Ishikawa (cell line): ENCODE data around the gene RHOB.

Experiments
- CEBPB ChIP-seq: IDR thresholded peaks from 2 replicates; pipeline ENCODE4 v1.6.1; 2012
- CREB1 ChIP-seq: IDR thresholded peaks from 2 replicates; pipeline ENCODE4 v1.6.1; 2012; ENCODE audit warnings: low read depth
- EGR1 ChIP-seq: IDR thresholded peaks from 2 replicates; pipeline ENCODE4 v1.6.1; 2012
- EP300 ChIP-seq: IDR thresholded peaks from 2 replicates; pipeline ENCODE4 v1.6.1; 2012; ENCODE audit warnings: borderline replicate concordance
- FOXM1 ChIP-seq: IDR thresholded peaks from 2 replicates; pipeline ENCODE4 v1.6.1; 2012; ENCODE audit warnings: low read depth, borderline replicate concordance
- MAX ChIP-seq: IDR thresholded peaks from 2 replicates; pipeline ENCODE4 v1.6.1; 2012
- NFIC ChIP-seq: IDR thresholded peaks from 2 replicates; pipeline ENCODE4 v1.6.1; 2012
- RAD21 ChIP-seq: IDR thresholded peaks from 2 replicates; pipeline ENCODE4 v1.6.1; 2012; ENCODE audit warnings: low read depth
- TAF1 ChIP-seq: IDR thresholded peaks from 2 replicates; pipeline ENCODE4 v1.6.1; 2012; ENCODE audit warnings: low read depth, mild to moderate bottlenecking
- TCF12 ChIP-seq: IDR thresholded peaks from 2 replicates; pipeline ENCODE4 v1.6.1; 2012; ENCODE audit warnings: low read depth
- TEAD4 ChIP-seq: IDR thresholded peaks from 2 replicates; pipeline ENCODE4 v1.6.1; 2012
- USF1 ChIP-seq: IDR thresholded peaks from 2 replicates; pipeline ENCODE4 v1.6.1; 2012
- YY1 ChIP-seq: IDR thresholded peaks from 2 replicates; pipeline ENCODE4 v1.6.1; 2012; ENCODE audit warnings: low read depth
- ZBTB7A ChIP-seq: IDR thresholded peaks from 2 replicates; pipeline ENCODE4 v1.6.1; 2012; ENCODE audit warnings: low read depth
- TF ChIP-seq, protein P1 (sequence below): IDR thresholded peaks from 2 replicates; pipeline ENCODE4 v1.6.1; 2012; ENCODE audit warnings: low read depth, mild to moderate bottlenecking

Gene RHOB

DNA sequence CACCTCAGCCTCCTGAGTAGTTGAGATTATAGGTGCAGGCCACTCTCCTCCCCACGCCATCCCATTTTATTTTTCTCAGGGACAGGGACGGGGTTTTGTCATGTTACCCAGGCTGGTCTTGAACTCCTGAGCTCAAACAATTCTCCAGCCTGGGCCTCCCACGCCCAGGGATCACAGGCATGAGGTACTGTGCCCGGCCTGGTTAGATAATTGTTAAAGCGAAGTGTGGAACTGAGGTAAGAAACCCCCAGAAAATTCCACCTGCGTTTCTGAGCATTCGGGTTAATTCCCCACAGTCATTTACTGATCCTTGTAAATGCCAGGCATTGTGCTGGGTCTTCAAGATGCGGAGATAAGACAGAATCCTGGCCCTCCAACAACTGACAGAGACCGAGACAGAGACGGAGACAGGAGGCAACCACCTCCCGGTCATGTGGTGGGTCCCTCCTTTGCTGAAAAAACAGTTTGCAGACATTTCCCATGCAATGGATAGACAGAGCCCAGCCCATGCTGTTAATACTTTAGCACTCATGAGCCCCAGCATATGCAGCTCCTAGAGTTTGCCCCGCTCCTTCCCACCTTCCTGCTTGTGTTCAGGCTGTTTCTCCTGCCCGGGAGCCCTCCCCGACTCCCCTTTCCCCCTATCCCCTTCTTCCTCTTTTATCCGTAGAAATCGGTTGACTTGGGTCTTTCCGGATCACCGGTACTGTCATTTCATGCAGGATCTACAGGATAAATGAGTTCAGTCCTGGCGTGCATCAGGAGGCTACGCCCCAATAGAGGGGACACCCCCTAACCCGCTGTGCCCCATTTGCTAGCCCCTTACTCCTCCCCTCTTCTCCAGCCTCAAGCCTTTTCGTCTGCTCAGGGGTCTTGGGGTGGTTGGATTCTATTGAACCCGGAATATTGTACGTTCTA is 1.6 kb upstream of the RHOB start:
- TF ChIP-seq TAF1 (no peak), RAD21 (no peak), MAX (no peak), EGR1 (no peak), TCF12 (no peak), CEBPB (no peak), EP300 (no peak)

GRCh38 chr2:20446255-20446916 is 488 bp upstream of the RHOB start:
- TF ChIP-seq YY1 (no peak), MAX (0 out of 2 replicates have a peak, but pooled peaks have one; percentile 1)

GRCh38 chr2:20447437-20448245 is 767 bp downstream of the RHOB start:
- TF ChIP-seq MAX = peak; percentile 2; the same call in 1 of the 2 replicates
- no peak for TF ChIP-seq CREB1

- no peak for TF ChIP-seq MAX
- no peak for TF ChIP-seq CEBPB
- no peak for TF ChIP-seq USF1
- TF ChIP-seq TAF1 = no peak
- TF ChIP-seq EP300 = no peak
- no peak for TF ChIP-seq NFIC
- TF ChIP-seq YY1 = no peak
- no peak for TF ChIP-seq ZBTB7A
These were observed 1.5 kb downstream of the RHOB start for GRCh38 chr2:20448246-20448976.

DNA sequence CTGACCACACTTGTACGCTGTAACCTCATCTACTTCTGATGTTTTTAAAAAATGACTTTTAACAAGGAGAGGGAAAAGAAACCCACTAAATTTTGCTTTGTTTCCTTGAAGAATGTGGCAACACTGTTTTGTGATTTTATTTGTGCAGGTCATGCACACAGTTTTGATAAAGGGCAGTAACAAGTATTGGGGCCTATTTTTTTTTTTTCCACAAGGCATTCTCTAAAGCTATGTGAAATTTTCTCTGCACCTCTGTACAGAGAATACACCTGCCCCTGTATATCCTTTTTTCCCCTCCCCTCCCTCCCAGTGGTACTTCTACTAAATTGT is 2.1 kb downstream of the RHOB start:
- TF ChIP-seq CEBPB (no peak), FOXM1 (no peak), YY1 (no peak), EGR1 (no peak), CREB1 (no peak)

DNA sequence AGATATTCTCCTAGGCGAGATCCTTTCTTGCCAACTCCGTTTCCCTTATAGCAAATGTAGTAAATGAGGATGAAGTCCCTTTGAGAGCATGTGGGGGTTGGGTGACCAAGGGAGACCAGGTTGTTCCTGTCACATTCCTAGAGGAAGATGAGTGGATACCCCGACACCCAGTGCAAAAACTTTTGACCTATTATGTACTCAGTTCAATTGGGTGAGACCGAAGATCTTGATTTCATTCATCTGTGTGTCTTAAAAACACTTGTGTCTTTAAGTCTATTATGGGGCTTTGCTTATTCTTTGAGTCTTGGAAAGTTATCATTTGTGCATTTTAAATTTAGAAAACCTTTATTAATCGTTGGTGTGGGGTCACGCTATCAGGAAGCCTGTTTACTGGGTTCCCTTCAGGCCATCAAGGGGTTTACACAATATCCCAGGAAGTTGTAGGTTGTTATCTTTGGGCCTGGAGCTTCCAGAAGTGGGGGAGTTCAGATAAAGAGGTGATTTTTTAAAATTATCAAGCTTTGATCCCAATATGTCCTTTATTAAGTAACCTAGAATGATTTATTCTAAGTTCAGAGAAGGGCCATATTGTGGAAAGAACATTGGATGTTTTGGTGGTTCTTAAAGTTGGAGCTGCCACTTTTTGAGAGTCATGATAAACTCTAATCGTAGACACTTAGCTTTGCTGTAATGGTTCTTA is 2.8 kb downstream of the RHOB start:
- TF ChIP-seq YY1 = no peak
- no peak for TF ChIP-seq TEAD4
- no peak for TF ChIP-seq CEBPB
- no peak for TF ChIP-seq NFIC
- no peak for TF ChIP-seq MAX
- no peak for TF ChIP-seq USF1
- TF ChIP-seq, protein P1, sequence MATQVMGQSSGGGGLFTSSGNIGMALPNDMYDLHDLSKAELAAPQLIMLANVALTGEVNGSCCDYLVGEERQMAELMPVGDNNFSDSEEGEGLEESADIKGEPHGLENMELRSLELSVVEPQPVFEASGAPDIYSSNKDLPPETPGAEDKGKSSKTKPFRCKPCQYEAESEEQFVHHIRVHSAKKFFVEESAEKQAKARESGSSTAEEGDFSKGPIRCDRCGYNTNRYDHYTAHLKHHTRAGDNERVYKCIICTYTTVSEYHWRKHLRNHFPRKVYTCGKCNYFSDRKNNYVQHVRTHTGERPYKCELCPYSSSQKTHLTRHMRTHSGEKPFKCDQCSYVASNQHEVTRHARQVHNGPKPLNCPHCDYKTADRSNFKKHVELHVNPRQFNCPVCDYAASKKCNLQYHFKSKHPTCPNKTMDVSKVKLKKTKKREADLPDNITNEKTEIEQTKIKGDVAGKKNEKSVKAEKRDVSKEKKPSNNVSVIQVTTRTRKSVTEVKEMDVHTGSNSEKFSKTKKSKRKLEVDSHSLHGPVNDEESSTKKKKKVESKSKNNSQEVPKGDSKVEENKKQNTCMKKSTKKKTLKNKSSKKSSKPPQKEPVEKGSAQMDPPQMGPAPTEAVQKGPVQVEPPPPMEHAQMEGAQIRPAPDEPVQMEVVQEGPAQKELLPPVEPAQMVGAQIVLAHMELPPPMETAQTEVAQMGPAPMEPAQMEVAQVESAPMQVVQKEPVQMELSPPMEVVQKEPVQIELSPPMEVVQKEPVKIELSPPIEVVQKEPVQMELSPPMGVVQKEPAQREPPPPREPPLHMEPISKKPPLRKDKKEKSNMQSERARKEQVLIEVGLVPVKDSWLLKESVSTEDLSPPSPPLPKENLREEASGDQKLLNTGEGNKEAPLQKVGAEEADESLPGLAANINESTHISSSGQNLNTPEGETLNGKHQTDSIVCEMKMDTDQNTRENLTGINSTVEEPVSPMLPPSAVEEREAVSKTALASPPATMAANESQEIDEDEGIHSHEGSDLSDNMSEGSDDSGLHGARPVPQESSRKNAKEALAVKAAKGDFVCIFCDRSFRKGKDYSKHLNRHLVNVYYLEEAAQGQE = no peak
- TF ChIP-seq RAD21 = no peak
